Smooth muscle cell (in vitro differentiated cells): ENCODE data around the gene TTC28. TPM values are rescaled to one million over a fixed set of nuclear protein-coding genes. Genes with fewer than 3 reads are reported as not detected.
A peak's percentile ranks its signal among the peaks of the same experiment; 100 is the strongest.

Experiments
- DNase-seq: peaks from one replicate; lab custom pipeline; 2025; ENCODE audit not compliant: unreplicated experiment; lab: John Stamatoyannopoulos, UW
- H2AFZ ChIP-seq: fragments of 200-600 bp; sonication (generic); 2 replicates; pipeline ENCODE4 v1.6.0; 2016; ENCODE audit warnings: antibody characterized with exemption, low read depth, mild to moderate bottlenecking
- H3F3A ChIP-seq: fragments of 200-600 bp; sonication (generic); 2 replicates; pipeline ENCODE4 v1.6.0; 2017; ENCODE audit warnings: antibody characterized with exemption, low read depth
- H3K27ac ChIP-seq: fragments of 200-600 bp; sonication (generic); 2 replicates; pipeline ENCODE4 v1.5.1; 2016; ENCODE audit warnings: low read depth, mild to moderate bottlenecking
- H3K27me3 ChIP-seq: fragments of 200-600 bp; sonication (generic); 2 replicates; pipeline ENCODE4 v1.6.1; 2016; ENCODE audit warnings: low read depth, mild to moderate bottlenecking
- H3K36me3 ChIP-seq: fragments of 200-600 bp; sonication (generic); 2 replicates; pipeline ENCODE4 v1.5.1; 2016; ENCODE audit warnings: low read depth
- H3K4me1 ChIP-seq: fragments of 200-600 bp; sonication (generic); 2 replicates; pipeline ENCODE4 v1.5.1; 2016; ENCODE audit warnings: low read depth
- H3K4me2 ChIP-seq: fragments of 200-600 bp; sonication (generic); 2 replicates; pipeline ENCODE4 v1.6.0; 2016; ENCODE audit warnings: mild to moderate bottlenecking
- H3K4me3 ChIP-seq: fragments of 200-600 bp; sonication (generic); 2 replicates; pipeline ENCODE4 v1.5.1; 2016; ENCODE audit warnings: mild to moderate bottlenecking
- H3K79me2 ChIP-seq: fragments of 200-600 bp; sonication (generic); 2 replicates; pipeline ENCODE4 v1.6.0; 2016; ENCODE audit warnings: low read depth, mild to moderate bottlenecking
- H3K9ac ChIP-seq: fragments of 200-600 bp; sonication (generic); 2 replicates; pipeline ENCODE4 v1.6.0; 2016; ENCODE audit warnings: low read depth
- H3K9me3 ChIP-seq: fragments of 200-600 bp; sonication (generic); replicated peaks from 2 replicates; pipeline ENCODE4 v1.5.1; 2016; ENCODE audit warnings: low read depth
- H4K20me1 ChIP-seq: fragments of 200-600 bp; sonication (generic); 2 replicates; pipeline ENCODE4 v1.6.0; 2016; ENCODE audit warnings: low read depth
- CTCF ChIP-seq: fragments of 200-600 bp; sonication (generic); IDR thresholded peaks from 2 replicates; pipeline ENCODE4 v1.5.1; 2017; ENCODE audit warnings: borderline replicate concordance, mild to moderate bottlenecking, antibody characterized with exemption; ENCODE audit not compliant: insufficient read depth, poor library complexity, severe bottlenecking
- WGBS: methylation state at CpG from one replicate; pipeline ENCODE4 v1.1.7; 2016; ENCODE audit warnings: low lambda C conversion rate; 5-methylcytosine and 5-hydroxymethylcytosine counted together
- polyA plus RNA-seq: library from polyadenylated mRNA; unstranded; fragments of >200 nt; fragmentation: Nextera tagmentation; extraction: Ambion mirVana; gene quantifications from 2 replicates; pipeline ENCODE4 v1.2.1, GENCODE V29; 2016
- total RNA-seq: library from RNA; depleted of rRNA; stranded (reverse); fragments of >200 nt; gene quantifications from 2 replicates; pipeline ENCODE4 v1.2.3, GENCODE V29; 2014

Gene TTC28
- total and polyA plus RNA-seq, 2 experiments from 2014 or later: 6.3 to 17.9 TPM

- no peaks in the 10 kb centered on the region for H3K36me3 ChIP-seq
- DNase-seq: no peak
- H3F3A ChIP-seq: no peaks in the 10 kb centered on the region
- TF ChIP-seq CTCF: peak; percentile 66
- H3K9me3 ChIP-seq: no peaks in the 10 kb centered on the region
- no peak overlapping the region for H2AFZ ChIP-seq
- WGBS: 56% methylated on average over 3 of the region's 3 CpGs
- H3K9ac ChIP-seq: no peak overlapping the region
- no peaks in the 10 kb centered on the region for H4K20me1 ChIP-seq
- no peak overlapping the region for H3K4me3 ChIP-seq
- no peaks in the 10 kb centered on the region for H3K4me1 ChIP-seq
- no peak overlapping the region for H3K4me2 ChIP-seq
- no peaks in the 10 kb centered on the region for H3K79me2 ChIP-seq
- H3K27ac ChIP-seq: no peak overlapping the region
- no peaks in the 10 kb centered on the region for H3K27me3 ChIP-seq
These were observed 79.0 kb downstream of the TTC28 start for GRCh38 chr22:28600546-28601143.

- Histone ChIP-seq H3K27ac (no peak overlapping the region), H3K4me2 (no peak overlapping the region), H3K4me1 (no peaks in the 10 kb centered on the region), H3K79me2 (no peaks in the 10 kb centered on the region), H4K20me1 (no peaks in the 10 kb centered on the region), H3K9ac (no peak overlapping the region), H2AFZ (no peak overlapping the region), H3F3A (no peaks in the 10 kb centered on the region), H3K27me3 (no peaks in the 10 kb centered on the region), H3K4me3 (no peak overlapping the region), H3K9me3 (no peaks in the 10 kb centered on the region), H3K36me3 (no peaks in the 10 kb centered on the region)
- TF ChIP-seq CTCF: no peak
- DNase-seq: no peak
- 82% methylated on average over 2 of the region's 2 CpGs for WGBS
These were observed 79.9 kb downstream of the TTC28 start for GRCh38 chr22:28599693-28600092.

- H3K36me3 ChIP-seq: no peaks in the 10 kb centered on the region
- no peaks in the 10 kb centered on the region for H3F3A ChIP-seq
- no peak overlapping the region for H2AFZ ChIP-seq
- H3K79me2 ChIP-seq: no peaks in the 10 kb centered on the region
- TF ChIP-seq CTCF: no peak
- no peak for DNase-seq
- H3K27ac ChIP-seq: no peak overlapping the region
- H3K4me2 ChIP-seq: no peak overlapping the region
- H3K9ac ChIP-seq: no peak overlapping the region
- H3K9me3 ChIP-seq: no peaks in the 10 kb centered on the region
- H3K27me3 ChIP-seq: no peaks in the 10 kb centered on the region
- WGBS: 94% methylated on average over 3 of the region's 3 CpGs
- H4K20me1 ChIP-seq: no peaks in the 10 kb centered on the region
- H3K4me3 ChIP-seq: no peak overlapping the region
- no peaks in the 10 kb centered on the region for H3K4me1 ChIP-seq
These were observed 82.0 kb downstream of the TTC28 start for GRCh38 chr22:28597665-28598064.

- TF ChIP-seq CTCF: peak; percentile 87
- Histone ChIP-seq H4K20me1 (no peaks in the 10 kb centered on the region), H3K27ac (no peak overlapping the region), H2AFZ (no peak overlapping the region), H3K79me2 (no peaks in the 10 kb centered on the region), H3K4me3 (no peak overlapping the region), H3K9ac (no peak overlapping the region), H3K4me2 (no peak overlapping the region), H3K4me1 (no peaks in the 10 kb centered on the region), H3K36me3 (no peaks in the 10 kb centered on the region), H3K9me3 (no peaks in the 10 kb centered on the region), H3K27me3 (no peaks in the 10 kb centered on the region), H3F3A (no peaks in the 10 kb centered on the region)
- no peak for DNase-seq
- 45% methylated on average over 4 of the region's 4 CpGs for WGBS
These were observed 84.7 kb downstream of the TTC28 start for GRCh38 chr22:28594797-28595462.
